Germinal center (tissue), 1 donor: ENCODE data around the gene PORCN.
"Not testable (repeated sequence)": the region's sequence is repeated elsewhere in the genome, so short reads cannot be mapped to it uniquely, and the experiment has no call there.

Experiments
- DNase-seq: peaks from one replicate; pipeline ENCODE4 v3.0.0; 2012; ENCODE audit warnings: mixed read lengths, low spot score

Gene PORCN

GRCh38 chrX:48513670-48514069 is 4.9 kb downstream of the PORCN start:
- no peak for DNase-seq

GRCh38 chrX:48514126-48514806 is 5.5 kb downstream of the PORCN start:
- DNase-seq, result no peak

- no peak for DNase-seq
Measured at GRCh38 chrX:48514868-48515460, 6.2 kb downstream of the PORCN start.

- no peak for DNase-seq
Measured at GRCh38 chrX:48515842-48516241, 7.0 kb downstream of the PORCN start.

GRCh38 chrX:48516285-48516684 is 7.5 kb downstream of the PORCN start:
- DNase-seq, result no peak

- DNase-seq, result no peak
Measured at GRCh38 chrX:48516987-48517386, 8.2 kb downstream of the PORCN start.

- not testable (repeated sequence) for DNase-seq
Measured at GRCh38 chrX:48519481-48519880, 10.7 kb downstream of the PORCN start.

GRCh38 chrX:48520455-48520854 is 11.7 kb downstream of the PORCN start:
- no peak for DNase-seq

- DNase-seq, result no peak
Measured at GRCh38 chrX:48520976-48521352, 12.2 kb downstream of the PORCN start.

- DNase-seq, result peak; percentile 92
Measured at GRCh38 chrX:48521353-48522243, 12.8 kb downstream of the PORCN start, which contains the start of gene EBP. Gene EBP (plus strand): TSS chrX:48521808. CDS start chrX:48523772, 1,964 bp downstream.

GRCh38 chrX:48522291-48522690 is 13.5 kb downstream of the PORCN start:
- no peak for DNase-seq

- no peak for DNase-seq
Measured at GRCh38 chrX:48523682-48524081, 14.9 kb downstream of the PORCN start.

GRCh38 chrX:48525853-48526252 is 17.1 kb downstream of the PORCN start:
- not testable (repeated sequence) for DNase-seq

- no peak for DNase-seq
Measured at GRCh38 chrX:48530736-48531135, 21.9 kb downstream of the PORCN start.

GRCh38 chrX:48531358-48531959 is 22.7 kb downstream of the PORCN start:
- DNase-seq, result no peak

GRCh38 chrX:48532161-48532560 is 23.4 kb downstream of the PORCN start:
- no peak for DNase-seq

- DNase-seq, result no peak
Measured at GRCh38 chrX:48533165-48533564, 24.4 kb downstream of the PORCN start.

GRCh38 chrX:48538641-48539344 is 30.0 kb downstream of the PORCN start:
- no peak for DNase-seq

GRCh38 chrX:48539345-48540027 is 30.7 kb downstream of the PORCN start, which contains the start of gene TBC1D25:
Gene TBC1D25 (plus strand): TSS chrX:48539714. CDS start chrX:48539798, 84 bp downstream.
- peak; percentile 90 for DNase-seq

- peak; percentile 62 for DNase-seq
Measured at GRCh38 chrX:48540028-48540375, 31.2 kb downstream of the PORCN start.

- DNase-seq, result no peak
Measured at GRCh38 chrX:48540480-48540879, 31.7 kb downstream of the PORCN start.
